Right renal pelvis (tissue), 4 donors: ENCODE measurements around the gene CUL3. TPM values are rescaled to one million over a fixed set of nuclear protein-coding genes. Genes with fewer than 3 reads are reported as not detected.

Experiments used
- DNase-seq, 4 donors: peaks; one replicate each; pipeline ENCODE4 v3.0.0-alpha.2; 2013; ENCODE audit warnings: low read depth in 4 of 4, low spot score in 3 of 4, missing footprints in 1 of 4
- polyA plus RNA-seq, 4 donors: library from polyadenylated mRNA; unstranded; fragments of 120-200 nt; gene quantifications; one replicate each; pipeline ENCODE4 v1.2.1, GENCODE V29; 2013; ENCODE audit not compliant: insufficient read length in 4 of 4

CUL3 gene
- polyA plus RNA-seq, 4 donors = 107 to 140 (median 136) TPM

GRCh38 chr2:224433442-224433841 is 151.7 kb downstream of the CUL3 start:
- DNase-seq = no peak

- no peak for DNase-seq
Measured at GRCh38 chr2:224432003-224432579, 153.1 kb downstream of the CUL3 start.

- DNase-seq = no peak
Measured at GRCh38 chr2:224429441-224429810, 155.7 kb downstream of the CUL3 start.

GRCh38 chr2:224428787-224429440 is 156.2 kb downstream of the CUL3 start:
- no peak for DNase-seq

GRCh38 chr2:224427471-224427870 is 157.7 kb downstream of the CUL3 start:
- no peak for DNase-seq

- no peak for DNase-seq
Measured at GRCh38 chr2:224426656-224427055, 158.5 kb downstream of the CUL3 start.

GRCh38 chr2:224421065-224421464 is 164.1 kb downstream of the CUL3 start:
- DNase-seq = no peak

Other genes starting within 250 kb of the CUL3 start
- gene FAM124B, start 183.3 kb downstream of the CUL3 start, polyA plus RNA-seq = 1 to 10 TPM; 2.1 to 3.1 (median 2.8) TPM
- gene CCDC195, start 131.0 kb upstream of the CUL3 start, polyA plus RNA-seq = under 1 TPM in 1 of 4 donors, not detected in 3; 0.09 TPM